Activated T-cell treated with anti-CD3 and anti-CD28 coated beads, Interleukin-2, amount 50 U/mL, for 72 hours (primary cell): Measurements from ENCODE around the gene WDR7. TPM values are rescaled to one million over a fixed set of nuclear protein-coding genes. Genes with fewer than 3 reads are reported as not detected.

Experiments used
- ATAC-seq, 2 donors: fragments of 150-1000 bp; cut with Tn5 transposase; replicated peaks in 1 of 2; 2 replicates each; pipeline ENCODE4 v1.10.0; 2021; ENCODE audit warnings: moderate library complexity in 2 of 2, mild to moderate bottlenecking in 1 of 2
- DNase-seq, 2 donors: peaks; one replicate each; pipeline ENCODE4 v3.0.0; 2021 to 2022; ENCODE audit warnings: mixed read lengths in 1 of 2
- H3K27ac Mint-ChIP-seq: one replicate; pipeline ENCODE4 v1.8.0; 2022; ENCODE audit warnings: mild to moderate bottlenecking, moderate library complexity, mixed read lengths
- H3K27me3 Mint-ChIP-seq: one replicate; pipeline ENCODE4 v1.8.0; 2022; ENCODE audit warnings: low read depth, mixed read lengths
- H3K36me3 Mint-ChIP-seq, 2 donors: one replicate each; pipeline ENCODE4 v1.8.0; 2022; ENCODE audit warnings: mixed read lengths in 2 of 2, mild to moderate bottlenecking in 1 of 2; ENCODE audit not compliant: insufficient read depth in 2 of 2
- H3K4me1 Mint-ChIP-seq: one replicate; pipeline ENCODE4 v1.8.0; 2022; ENCODE audit warnings: low read depth, mixed read lengths
- H3K4me3 Mint-ChIP-seq, 2 donors: one replicate each; pipeline ENCODE4 v1.8.0; 2022; ENCODE audit warnings: mild to moderate bottlenecking in 2 of 2, mixed read lengths in 2 of 2, moderate library complexity in 2 of 2
- H3K9me3 Mint-ChIP-seq, 2 donors: one replicate each; pipeline ENCODE4 v1.8.0; 2022; ENCODE audit warnings: mixed read lengths in 2 of 2
- total RNA-seq, 2 donors: library from RNA; stranded (reverse); gene quantifications; one replicate each; pipeline ENCODE4 v1.2.3, GENCODE V29; 2022

WDR7 gene
- total RNA-seq, 2 donors from 2014 or later: 25.6 to 25.9 TPM

DNA sequence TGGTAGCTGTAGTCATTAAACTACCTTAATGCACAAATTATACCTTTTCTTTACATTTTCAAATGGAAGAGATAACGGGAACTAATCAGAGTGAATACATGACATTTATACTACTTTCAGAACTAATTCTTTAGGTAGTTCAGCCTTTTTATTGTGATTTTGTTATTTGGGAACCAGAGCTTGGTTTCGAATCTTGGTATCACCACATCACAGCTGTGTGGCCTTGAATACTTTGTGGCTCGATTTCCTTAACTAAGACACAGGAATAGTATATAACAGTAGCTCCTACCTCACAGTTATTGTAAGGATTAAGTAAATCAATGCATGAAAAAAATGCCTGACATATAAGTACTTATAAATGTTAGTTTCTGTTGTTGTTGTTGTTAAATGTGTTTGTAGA, 240.0 kb downstream of the WDR7 start:
- Mint-ChIP-seq H3K9me3 (no peaks in the 10 kb centered on the region), H3K27ac (no peak overlapping the region), H3K27me3 (no peaks in the 10 kb centered on the region), H3K36me3 (no peaks in the 10 kb centered on the region), H3K4me1 (no peaks in the 10 kb centered on the region), H3K4me3 (no peak overlapping the region)
- no peak for ATAC-seq
- no peak for DNase-seq

DNA sequence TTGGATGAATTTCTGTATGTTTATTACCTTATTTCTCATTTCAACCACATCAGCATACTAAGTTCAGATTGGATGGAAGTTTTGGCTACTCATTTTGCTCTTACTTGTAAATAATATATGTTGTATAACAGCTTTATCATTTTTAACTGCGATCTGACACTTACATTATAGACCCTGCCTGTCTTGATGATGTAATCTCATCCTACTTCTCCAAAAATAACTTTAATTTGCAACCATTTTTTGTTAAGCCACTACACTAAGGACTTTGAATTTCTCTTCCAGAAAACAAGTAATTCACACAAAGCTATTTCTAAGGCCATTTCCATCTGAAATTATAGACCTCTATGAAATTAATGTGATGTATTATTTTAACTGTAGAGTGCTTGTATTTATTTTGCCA, 240.7 kb downstream of the WDR7 start:
- ATAC-seq (no peak), DNase-seq (no peak)
- H3K27ac Mint-ChIP-seq: peak overlapping the region; percentile 12
- no peaks in the 10 kb centered on the region for H3K9me3 Mint-ChIP-seq
- no peak overlapping the region for H3K4me3 Mint-ChIP-seq
- no peaks in the 10 kb centered on the region for H3K4me1 Mint-ChIP-seq
- H3K27me3 Mint-ChIP-seq: no peaks in the 10 kb centered on the region
- no peaks in the 10 kb centered on the region for H3K36me3 Mint-ChIP-seq

- Mint-ChIP-seq H3K27ac (no peak overlapping the region), H3K9me3 (no peaks in the 10 kb centered on the region), H3K4me1 (peaks cover 8% of the 10 kb centered on the region), H3K27me3 (no peaks in the 10 kb centered on the region), H3K36me3 (no peaks in the 10 kb centered on the region), H3K4me3 (no peak overlapping the region)
- DNase-seq (no peak), ATAC-seq (no peak)
Measured at GRCh38 chr18:56897122-56897521, 246.0 kb downstream of the WDR7 start.

GRCh38 chr18:56899660-56900059, 248.5 kb downstream of the WDR7 start:
- H3K4me3 Mint-ChIP-seq: no peak overlapping the region
- no peaks in the 10 kb centered on the region for H3K9me3 Mint-ChIP-seq
- no peak for DNase-seq
- no peaks in the 10 kb centered on the region for H3K27me3 Mint-ChIP-seq
- no peak for ATAC-seq
- H3K36me3 Mint-ChIP-seq: no peaks in the 10 kb centered on the region
- no peak overlapping the region for H3K27ac Mint-ChIP-seq
- H3K4me1 Mint-ChIP-seq: peaks cover 8% of the 10 kb centered on the region

DNA sequence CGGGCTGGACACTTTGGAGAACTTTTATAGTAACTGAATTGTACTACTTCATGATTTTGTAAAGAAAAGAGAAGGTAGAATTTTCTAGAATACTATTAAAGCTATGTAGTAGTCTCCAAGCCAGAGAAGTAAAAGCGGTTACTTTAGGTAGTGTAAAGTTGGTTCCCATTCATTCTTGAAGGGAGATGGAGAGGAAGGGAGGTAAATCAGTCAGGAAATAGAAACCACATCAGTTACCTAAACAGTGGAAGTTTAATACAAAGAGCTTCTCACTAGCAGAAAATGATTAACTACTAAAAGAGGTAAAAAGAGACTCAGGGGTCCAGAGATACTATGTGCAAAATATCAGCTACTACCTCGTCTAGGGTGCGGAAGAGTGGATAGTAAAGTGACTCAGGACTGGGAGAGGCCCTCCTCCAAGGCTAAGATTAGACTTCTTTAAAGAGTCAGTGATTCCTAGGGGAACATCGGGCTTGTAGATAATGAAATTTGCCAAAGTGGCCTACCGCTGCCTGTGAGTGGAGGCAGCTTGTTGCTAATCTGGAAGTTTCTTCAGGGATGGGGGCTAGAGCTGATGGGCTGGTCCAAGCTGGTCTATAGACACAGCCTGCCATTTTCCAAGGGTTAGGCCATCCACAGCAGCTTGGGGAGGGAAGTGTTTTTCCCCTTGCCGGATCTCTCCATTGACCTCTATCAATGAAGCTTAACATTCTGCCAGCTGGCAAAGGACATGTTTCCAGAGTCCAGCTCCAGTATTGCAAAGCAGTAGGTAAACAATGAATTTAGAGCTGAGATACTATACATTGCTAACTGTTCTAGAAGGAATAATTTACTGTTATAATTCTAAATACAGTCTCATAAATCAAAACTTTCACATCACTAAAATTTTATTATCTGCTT, 249.3 kb downstream of the WDR7 start:
- Mint-ChIP-seq H3K9me3 (no peaks in the 10 kb centered on the region), H3K4me3 (no peak overlapping the region), H3K36me3 (no peaks in the 10 kb centered on the region), H3K4me1 (peaks cover 8% of the 10 kb centered on the region), H3K27me3 (no peaks in the 10 kb centered on the region), H3K27ac (peak overlapping the region; percentile 86)
- ATAC-seq (no peak), DNase-seq (no peak)

GRCh38 chr18:56901919-56902318, 250.8 kb downstream of the WDR7 start:
- Mint-ChIP-seq H3K9me3 (no peaks in the 10 kb centered on the region), H3K36me3 (no peaks in the 10 kb centered on the region), H3K4me3 (no peak overlapping the region), H3K4me1 (peaks cover 8% of the 10 kb centered on the region), H3K27me3 (no peaks in the 10 kb centered on the region), H3K27ac (no peak overlapping the region)
- DNase-seq (no peak), ATAC-seq (no peak)

GRCh38 chr18:56902653-56903052, 251.5 kb downstream of the WDR7 start:
- Mint-ChIP-seq H3K4me1 (peaks cover 8% of the 10 kb centered on the region), H3K4me3 (no peak overlapping the region), H3K27me3 (no peaks in the 10 kb centered on the region), H3K27ac (no peak overlapping the region), H3K9me3 (no peaks in the 10 kb centered on the region), H3K36me3 (no peaks in the 10 kb centered on the region)
- ATAC-seq (no peak), DNase-seq (no peak)

DNA sequence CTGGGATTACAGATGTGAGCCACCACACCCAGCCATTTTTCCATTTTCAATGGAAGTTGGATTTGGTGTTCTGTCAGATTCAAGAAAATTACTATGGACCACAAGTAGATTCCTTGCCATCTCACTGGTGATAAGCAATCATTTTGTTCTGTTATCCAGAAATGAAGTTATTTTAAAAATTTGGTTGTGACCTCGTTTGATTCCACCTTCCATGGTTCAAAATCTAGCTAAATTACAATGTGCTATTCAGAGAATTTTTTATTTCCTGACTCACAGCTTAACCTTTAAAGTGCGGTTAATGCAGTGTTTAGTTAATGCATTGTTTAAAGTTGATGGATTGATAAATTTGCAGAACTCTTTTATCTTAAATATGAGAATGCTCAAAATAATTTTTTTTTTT, 252.5 kb downstream of the WDR7 start:
- no peak overlapping the region for H3K4me3 Mint-ChIP-seq
- H3K27me3 Mint-ChIP-seq: no peaks in the 10 kb centered on the region
- DNase-seq: no peak
- no peak overlapping the region for H3K27ac Mint-ChIP-seq
- H3K4me1 Mint-ChIP-seq: peaks cover 8% of the 10 kb centered on the region
- no peak for ATAC-seq
- no peaks in the 10 kb centered on the region for H3K36me3 Mint-ChIP-seq
- H3K9me3 Mint-ChIP-seq: no peaks in the 10 kb centered on the region

- Mint-ChIP-seq H3K27me3 (no peaks in the 10 kb centered on the region), H3K9me3 (no peaks in the 10 kb centered on the region), H3K27ac (no peak overlapping the region), H3K36me3 (no peaks in the 10 kb centered on the region), H3K4me1 (peaks cover 9% of the 10 kb centered on the region), H3K4me3 (no peak overlapping the region)
- ATAC-seq (no peak), DNase-seq (no peak)
Measured at GRCh38 chr18:56907771-56908170, 256.6 kb downstream of the WDR7 start.

DNA sequence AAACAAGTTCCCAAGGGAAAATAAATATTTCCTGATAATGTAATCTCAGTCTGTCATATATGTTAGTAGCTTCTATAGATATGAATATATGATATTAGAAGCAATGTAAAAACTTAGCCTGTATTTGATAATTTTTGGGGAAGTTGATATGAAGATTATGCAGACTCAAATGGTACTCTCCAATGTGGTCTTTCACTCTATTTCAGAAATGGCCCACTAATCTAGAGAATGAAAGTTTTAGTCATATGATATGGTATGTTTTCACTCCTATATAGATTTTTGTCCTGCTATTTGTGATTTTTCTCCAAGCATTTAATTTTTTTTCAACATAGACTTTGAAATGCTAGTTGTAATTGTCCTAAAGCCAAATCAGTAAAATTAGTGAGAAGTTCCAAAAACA, 259.1 kb downstream of the WDR7 start:
- Mint-ChIP-seq H3K27me3 (no peaks in the 10 kb centered on the region), H3K9me3 (no peaks in the 10 kb centered on the region), H3K4me1 (peaks cover 9% of the 10 kb centered on the region), H3K36me3 (no peaks in the 10 kb centered on the region), H3K4me3 (no peak overlapping the region), H3K27ac (no peak overlapping the region)
- DNase-seq: no peak
- ATAC-seq: peak in 1 of 2 donors; percentile 60

DNA sequence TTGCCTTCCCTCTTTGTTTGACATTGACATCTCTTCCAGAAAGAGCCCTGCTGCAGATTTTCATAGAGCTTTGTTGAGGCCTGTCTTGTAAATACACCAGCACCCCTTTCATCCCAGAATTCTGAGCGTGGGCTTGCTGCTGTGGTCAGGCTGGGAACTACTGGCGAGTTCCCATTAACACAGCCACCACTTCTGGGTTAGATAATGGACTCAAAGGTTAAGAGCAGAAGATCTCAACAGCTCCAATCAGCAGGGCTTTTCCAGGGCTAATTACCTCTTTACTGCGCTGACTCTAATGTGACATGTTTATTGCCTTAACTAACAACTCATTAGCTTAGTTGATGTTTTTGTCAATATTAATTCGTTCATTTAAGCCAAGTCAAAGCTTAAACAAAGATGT, 259.8 kb downstream of the WDR7 start:
- Mint-ChIP-seq H3K9me3 (no peaks in the 10 kb centered on the region), H3K27ac (no peak overlapping the region), H3K27me3 (no peaks in the 10 kb centered on the region), H3K36me3 (no peaks in the 10 kb centered on the region), H3K4me3 (no peak overlapping the region), H3K4me1 (peaks cover 9% of the 10 kb centered on the region)
- ATAC-seq: no peak
- DNase-seq: no peak

- peaks cover 9% of the 10 kb centered on the region for H3K4me1 Mint-ChIP-seq
- DNase-seq (no peak), ATAC-seq (no peak)
- no peak overlapping the region for H3K4me3 Mint-ChIP-seq
- H3K27ac Mint-ChIP-seq: no peak overlapping the region
- no peaks in the 10 kb centered on the region for H3K36me3 Mint-ChIP-seq
- no peaks in the 10 kb centered on the region for H3K27me3 Mint-ChIP-seq
- no peaks in the 10 kb centered on the region for H3K9me3 Mint-ChIP-seq
Measured at GRCh38 chr18:56913941-56914340, 262.8 kb downstream of the WDR7 start.

GRCh38 chr18:56919190-56919589, 268.0 kb downstream of the WDR7 start:
- H3K27ac Mint-ChIP-seq: no peak overlapping the region
- H3K36me3 Mint-ChIP-seq: no peaks in the 10 kb centered on the region
- no peaks in the 10 kb centered on the region for H3K27me3 Mint-ChIP-seq
- ATAC-seq (no peak), DNase-seq (no peak)
- H3K4me3 Mint-ChIP-seq: no peak overlapping the region
- H3K4me1 Mint-ChIP-seq: peaks cover 12% of the 10 kb centered on the region
- H3K9me3 Mint-ChIP-seq: no peaks in the 10 kb centered on the region

- Mint-ChIP-seq H3K27ac (peak overlapping the region; percentile 24), H3K36me3 (peaks cover 0 to 2% of the 10 kb centered on the region in 2 donors), H3K4me3 (peak overlapping the region in 1 of 2 donors; percentile 16), H3K27me3 (no peaks in the 10 kb centered on the region), H3K4me1 (peaks cover 12% of the 10 kb centered on the region), H3K9me3 (no peaks in the 10 kb centered on the region)
- DNase-seq (no peak), ATAC-seq (peak in 1 of 2 donors; percentile 42)
Measured at GRCh38 chr18:56921896-56922480, 270.8 kb downstream of the WDR7 start.
